Left ventricle myocardium superior (tissue), 1 donor: ENCODE data around the gene CYLD. TPM values are rescaled to one million over a fixed set of nuclear protein-coding genes. Genes with fewer than 3 reads are reported as not detected.

ENCODE experiments used
- ATAC-seq: fragments of 200-7000 bp; cut with Tn5 transposase; one replicate; pipeline ENCODE4 v1.9.1; 2020; ENCODE audit warnings: mild to moderate bottlenecking, moderate library complexity
- DNase-seq: peaks from one replicate; pipeline ENCODE4 v3.0.0-alpha.2; 2020
- intact Hi-C: fragments of 100-400 bp; cut with micrococcal nuclease; formaldehyde crosslinking; loops from one replicate; pipeline ENCODE4 v1.11.0; 2022
- total RNA-seq: library from RNA; stranded (reverse); fragmentation: NEBNext Ultra II Directional; extraction: Animal tissue kit (Norgen Biotek cat#: 25700); gene quantifications from one replicate; pipeline ENCODE4 v1.2.1, GENCODE V29; 2021
- donor health status: DM: no; HTN: yes; CAD: no; lungs with severe emphysema.

The CYLD gene
- total RNA-seq, 1 donor from 2014 or later: 31.1 TPM

GRCh38 chr16:50733468-50733867 lies 8.4 kb upstream of the CYLD start:
- intact Hi-C loops: no loop called here
- DNase-seq (no peak), ATAC-seq (no peak)

GRCh38 chr16:50735629-50736122 lies 6.2 kb upstream of the CYLD start:
- no peak for ATAC-seq
- intact Hi-C loops: no loop called here

GRCh38 chr16:50736448-50736847 lies 5.4 kb upstream of the CYLD start:
- ATAC-seq (no peak), DNase-seq (no peak)
- intact Hi-C loops: no loop called here

More at GRCh38 chr16:50735629-50736122, 6.2 kb upstream of the CYLD start:
- DNase-seq: no peak

GRCh38 chr16:50737420-50737959 lies 4.4 kb upstream of the CYLD start:
- no peak for ATAC-seq
- intact Hi-C loops: no loop called here
- no peak for DNase-seq

GRCh38 chr16:50739031-50739430 lies 2.9 kb upstream of the CYLD start:
- intact Hi-C loops: no loop called here
- ATAC-seq: no peak
- DNase-seq: no peak

GRCh38 chr16:50740736-50741135 lies 1.1 kb upstream of the CYLD start:
- intact Hi-C loops: no loop called here
- DNase-seq (no peak), ATAC-seq (no peak)

GRCh38 chr16:50741225-50741780 lies 583 bp upstream of the CYLD start:
- DNase-seq (peak; percentile 39), ATAC-seq (no peak)
- intact Hi-C loops: no loop called here

GRCh38 chr16:50742576-50743200 lies 802 bp downstream of the CYLD start:
- peak; percentile 51 for DNase-seq
- no peak for ATAC-seq
- intact Hi-C loops: no loop called here

GRCh38 chr16:50743581-50744225 lies 1.8 kb downstream of the CYLD start:
- intact Hi-C loops: no loop called here
- DNase-seq: no peak
- ATAC-seq: no peak

GRCh38 chr16:50744881-50745280 lies 3.0 kb downstream of the CYLD start:
- DNase-seq: no peak
- intact Hi-C loops: no loop called here
- ATAC-seq: no peak

GRCh38 chr16:50745940-50746339 lies 4.1 kb downstream of the CYLD start:
- intact Hi-C loops: no loop called here
- ATAC-seq: no peak
- no peak for DNase-seq

- ATAC-seq (peak; percentile 53), DNase-seq (no peak)
- intact Hi-C loops: no loop called here
These were observed 5.5 kb downstream of the CYLD start for GRCh38 chr16:50747207-50747956.

- DNase-seq (no peak), ATAC-seq (no peak)
- intact Hi-C loops: no loop called here
These were observed 9.6 kb downstream of the CYLD start for GRCh38 chr16:50751528-50751927.

- ATAC-seq (no peak), DNase-seq (no peak)
- intact Hi-C loops: no loop called here
These were observed 10.8 kb downstream of the CYLD start for GRCh38 chr16:50752471-50753235.

GRCh38 chr16:50756473-50756872 lies 14.6 kb downstream of the CYLD start:
- ATAC-seq: peak; percentile 43
- DNase-seq: no peak
- intact Hi-C loops: no loop called here

GRCh38 chr16:50761267-50761666 lies 19.4 kb downstream of the CYLD start:
- no peak for DNase-seq
- no peak for ATAC-seq
- intact Hi-C loops: no loop called here

GRCh38 chr16:50762241-50762640 lies 20.4 kb downstream of the CYLD start:
- intact Hi-C loops: no loop called here
- no peak for ATAC-seq
- DNase-seq: no peak

GRCh38 chr16:50763211-50763610 lies 21.3 kb downstream of the CYLD start:
- DNase-seq: no peak
- intact Hi-C loops: no loop called here
- no peak for ATAC-seq

- no peak for DNase-seq
- no peak for ATAC-seq
- intact Hi-C loops: no loop called here
These were observed 23.4 kb downstream of the CYLD start for GRCh38 chr16:50765260-50765659.
